Mammary epithelial cell (primary cell): ENCODE measurements around the gene DTD1.

ENCODE experiments used
- EZH2 ChIP-seq: IDR thresholded peaks from 2 replicates; pipeline ENCODE4 v1.6.1; 2012; ENCODE audit warnings: low read length, inconsistent platforms, borderline replicate concordance
- TF ChIP-seq, protein P1 (sequence below), 2 donors: IDR thresholded peaks in 1 of 2; conservative IDR thresholded peaks in 1 of 2; 2 replicates each; pipeline ENCODE4 v1.5.1; 2011 to 2012; ENCODE audit warnings: inconsistent platforms in 2 of 2, low read length in 2 of 2, mild to moderate bottlenecking in 2 of 2, control low read depth in 1 of 2, low read depth in 1 of 2; ENCODE audit not compliant: insufficient read depth in 1 of 2; ENCODE audit errors: extremely low read depth in 1 of 2

DNA sequence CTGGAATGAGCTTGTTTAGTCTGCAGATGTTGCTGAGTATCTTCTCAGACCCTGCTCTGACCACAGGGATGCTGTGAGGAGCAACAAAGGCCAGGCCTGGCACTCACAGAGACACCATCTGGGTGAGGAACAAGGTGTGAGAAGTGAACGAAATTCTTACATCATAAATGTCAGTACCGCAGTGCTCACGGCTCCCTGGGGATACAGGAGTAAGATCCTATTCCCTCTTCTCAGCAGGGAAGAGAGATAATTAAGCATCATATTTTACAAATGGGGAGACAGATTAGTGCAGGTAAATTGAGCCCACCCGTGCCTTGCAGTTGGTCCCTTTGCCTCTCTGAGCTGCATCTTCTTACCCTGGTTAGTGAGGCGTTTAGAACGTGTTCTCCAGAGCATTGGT lies 106.2 kb downstream of the DTD1 start:
- no peak for TF ChIP-seq EZH2
- TF ChIP-seq, protein P1, sequence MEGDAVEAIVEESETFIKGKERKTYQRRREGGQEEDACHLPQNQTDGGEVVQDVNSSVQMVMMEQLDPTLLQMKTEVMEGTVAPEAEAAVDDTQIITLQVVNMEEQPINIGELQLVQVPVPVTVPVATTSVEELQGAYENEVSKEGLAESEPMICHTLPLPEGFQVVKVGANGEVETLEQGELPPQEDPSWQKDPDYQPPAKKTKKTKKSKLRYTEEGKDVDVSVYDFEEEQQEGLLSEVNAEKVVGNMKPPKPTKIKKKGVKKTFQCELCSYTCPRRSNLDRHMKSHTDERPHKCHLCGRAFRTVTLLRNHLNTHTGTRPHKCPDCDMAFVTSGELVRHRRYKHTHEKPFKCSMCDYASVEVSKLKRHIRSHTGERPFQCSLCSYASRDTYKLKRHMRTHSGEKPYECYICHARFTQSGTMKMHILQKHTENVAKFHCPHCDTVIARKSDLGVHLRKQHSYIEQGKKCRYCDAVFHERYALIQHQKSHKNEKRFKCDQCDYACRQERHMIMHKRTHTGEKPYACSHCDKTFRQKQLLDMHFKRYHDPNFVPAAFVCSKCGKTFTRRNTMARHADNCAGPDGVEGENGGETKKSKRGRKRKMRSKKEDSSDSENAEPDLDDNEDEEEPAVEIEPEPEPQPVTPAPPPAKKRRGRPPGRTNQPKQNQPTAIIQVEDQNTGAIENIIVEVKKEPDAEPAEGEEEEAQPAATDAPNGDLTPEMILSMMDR (conservative IDR thresholded peaks at IDR 0.05 in 1 of 2, IDR thresholded peaks at IDR 0.05 in 1 of 2; ENCODE audit: extremely low read depth in 1 of 2, insufficient read depth in 1 of 2, low read depth in 1 of 2, low read length in 2 of 2): no peak
